C4-2B (cell line): Measurements from ENCODE around the gene ZFP42.

Experiments
- CTCF ChIP-seq: fragments of 450-650 bp; conservative IDR thresholded peaks from 2 replicates; pipeline ENCODE4 v1.5.1; 2017; ENCODE audit warnings: mild to moderate bottlenecking
- ZFX ChIP-seq: fragments of 450-650 bp; IDR thresholded peaks from 2 replicates; pipeline ENCODE4 v1.6.1; 2017

DNA sequence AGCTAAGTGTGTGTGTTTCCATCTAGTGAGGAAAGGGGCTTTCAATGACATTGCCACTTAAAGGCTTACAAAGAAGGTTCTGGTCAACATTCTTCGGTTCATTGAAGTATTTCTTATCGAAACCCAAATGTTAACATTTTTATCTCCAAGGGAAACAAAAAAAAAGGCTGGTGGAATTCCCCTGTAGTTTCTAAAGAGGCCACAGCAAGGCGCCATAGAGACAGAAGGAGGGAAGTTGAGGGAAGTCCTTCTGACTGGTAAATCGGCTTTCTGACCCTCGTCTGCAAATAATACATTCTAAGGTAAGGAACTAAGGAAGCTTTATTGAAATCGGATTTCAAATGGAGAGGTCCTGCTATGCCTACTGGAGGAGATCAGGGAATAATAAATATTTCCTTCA, 1.7 kb upstream of the ZFP42 start:
- peak; percentile 57 for TF ChIP-seq CTCF
- no peak for TF ChIP-seq ZFX
